Upper lobe of right lung (tissue), 1 donor: ENCODE measurements around the gene ZFP36L1. TPM values are rescaled to one million over a fixed set of nuclear protein-coding genes. Genes with fewer than 3 reads are reported as not detected.
A peak's percentile ranks its signal among the peaks of the same experiment; 100 is the strongest.

Experiments
- ATAC-seq: fragments of 200-7000 bp; cut with Tn5 transposase; one replicate; pipeline ENCODE4 v1.9.1; 2020; ENCODE audit warnings: mild to moderate bottlenecking, moderate library complexity
- DNase-seq: peaks from one replicate; pipeline ENCODE4 v3.0.0-alpha.2; 2020
- H3K27ac ChIP-seq: fragments of 200-600 bp; one replicate; pipeline ENCODE4 v1.8.0; 2022
- H3K27me3 ChIP-seq: fragments of 200-600 bp; one replicate; pipeline ENCODE4 v1.8.0; 2022; ENCODE audit warnings: mild to moderate bottlenecking
- H3K36me3 ChIP-seq: fragments of 200-600 bp; one replicate; pipeline ENCODE4 v1.8.0; 2022
- H3K4me1 ChIP-seq: fragments of 200-600 bp; one replicate; pipeline ENCODE4 v1.8.0; 2022
- H3K4me3 ChIP-seq: fragments of 200-600 bp; one replicate; pipeline ENCODE4 v1.8.0; 2022; ENCODE audit warnings: mild to moderate bottlenecking
- H3K9me3 ChIP-seq: fragments of 200-600 bp; one replicate; pipeline ENCODE4 v1.8.0; 2022
- CTCF ChIP-seq: fragments of 200-600 bp; IDR thresholded peaks from one replicate; pipeline ENCODE4 v1.8.0; 2022; ENCODE audit warnings: antibody characterized with exemption
- intact Hi-C: fragments of 100-400 bp; cut with DNase I; formaldehyde crosslinking; loops from one replicate; pipeline ENCODE4 v1.11.0; 2022
- total RNA-seq: library from RNA; stranded (reverse); fragmentation: NEBNext Ultra II Directional; extraction: Animal tissue kit (Norgen Biotek cat#: 25700); gene quantifications from one replicate; pipeline ENCODE4 v1.2.1, GENCODE V29; 2021
- donor health status: DM: no; HTN: yes; CAD: no; lungs with severe emphysema.

The ZFP36L1 gene
- total RNA-seq, 1 donor from 2014 or later: 187 TPM

- no peak for DNase-seq
- Histone ChIP-seq H3K9me3 (no peaks in the 10 kb centered on the region), H3K4me1 (peaks cover 52% of the 10 kb centered on the region), H3K27me3 (no peaks in the 10 kb centered on the region), H3K27ac (no peak overlapping the region), H3K4me3 (no peak overlapping the region), H3K36me3 (no peaks in the 10 kb centered on the region)
- intact Hi-C loops: no loop called here
- TF ChIP-seq CTCF: no peak
- ATAC-seq: no peak
These were observed 33.8 kb downstream of the ZFP36L1 start for GRCh38 chr14:68759017-68759560.

- H3K4me1 ChIP-seq: peaks cover 45% of the 10 kb centered on the region
- H3K36me3 ChIP-seq: no peaks in the 10 kb centered on the region
- no peak overlapping the region for H3K4me3 ChIP-seq
- DNase-seq: no peak
- no peak overlapping the region for H3K27ac ChIP-seq
- no peaks in the 10 kb centered on the region for H3K27me3 ChIP-seq
- no peak for TF ChIP-seq CTCF
- no peaks in the 10 kb centered on the region for H3K9me3 ChIP-seq
- no peak for ATAC-seq
- intact Hi-C loops: no loop called here
These were observed 34.6 kb downstream of the ZFP36L1 start for GRCh38 chr14:68758301-68758700.

- ATAC-seq (peak; percentile 79), DNase-seq (no peak)
- Histone ChIP-seq H3K36me3 (no peaks in the 10 kb centered on the region), H3K27ac (no peak overlapping the region), H3K4me1 (peaks cover 38% of the 10 kb centered on the region), H3K9me3 (no peaks in the 10 kb centered on the region), H3K4me3 (no peak overlapping the region), H3K27me3 (no peaks in the 10 kb centered on the region)
- no peak for TF ChIP-seq CTCF
- intact Hi-C loops: no loop called here
These were observed 35.2 kb downstream of the ZFP36L1 start for GRCh38 chr14:68757618-68758081.

GRCh38 chr14:68756734-68757133 is 36.1 kb downstream of the ZFP36L1 start:
- ATAC-seq: no peak

GRCh38 chr14:68756000-68756481 is 36.8 kb downstream of the ZFP36L1 start:
- Histone ChIP-seq H3K4me3 (no peak overlapping the region), H3K9me3 (no peaks in the 10 kb centered on the region), H3K27me3 (no peaks in the 10 kb centered on the region), H3K4me1 (peaks cover 31% of the 10 kb centered on the region), H3K36me3 (no peaks in the 10 kb centered on the region), H3K27ac (no peak overlapping the region)
- DNase-seq (no peak), ATAC-seq (no peak)
- no peak for TF ChIP-seq CTCF
- intact Hi-C loops: no loop called here

More at GRCh38 chr14:68756734-68757133, 36.1 kb downstream of the ZFP36L1 start:
- intact Hi-C loops: no loop called here
- no peak for DNase-seq
- no peaks in the 10 kb centered on the region for H3K9me3 ChIP-seq
- H3K27ac ChIP-seq: no peak overlapping the region
- peaks cover 33% of the 10 kb centered on the region for H3K4me1 ChIP-seq
- H3K36me3 ChIP-seq: no peaks in the 10 kb centered on the region
- no peak overlapping the region for H3K4me3 ChIP-seq
- no peaks in the 10 kb centered on the region for H3K27me3 ChIP-seq
- TF ChIP-seq CTCF: no peak

GRCh38 chr14:68755016-68755353 is 37.9 kb downstream of the ZFP36L1 start:
- intact Hi-C loops: no loop called here
- ATAC-seq: no peak
- TF ChIP-seq CTCF: no peak
- Histone ChIP-seq H3K9me3 (no peaks in the 10 kb centered on the region), H3K27me3 (no peaks in the 10 kb centered on the region), H3K4me3 (no peak overlapping the region), H3K27ac (no peak overlapping the region), H3K4me1 (peaks cover 22% of the 10 kb centered on the region), H3K36me3 (no peaks in the 10 kb centered on the region)
- no peak for DNase-seq
